HCT116 (cell line): ENCODE data around the gene WBP2NL. TPM values are rescaled to one million over a fixed set of nuclear protein-coding genes. Genes with fewer than 3 reads are reported as not detected.

Experiments
- ATAC-seq: fragments of 200-7000 bp; cut with Tn5 transposase; 2 replicates; pipeline ENCODE4 v1.9.1; 2020; ENCODE audit warnings: mild to moderate bottlenecking, moderate library complexity
- BruUV-seq: library from RNA; stranded (reverse); fragments of 400-500 nt; replicated peaks from 2 replicates; lab custom pipeline; 2021; lab: Mats Ljungman, UMichigan
- CTCF ChIA-PET: fragments of 300-600 bp; sonication (Branson Sonifier 250); formaldehyde crosslinking; loops from one replicate; lab custom pipeline; 2021; ENCODE audit warnings: antibody characterized with exemption; lab: Charles Lee
- POLR2A ChIA-PET: fragments of 300-600, 350-600 bp; sonication (Branson Sonifier 250); formaldehyde crosslinking; loops from one replicate; lab custom pipeline; 2021; ENCODE audit warnings: antibody characterized with exemption; lab: Charles Lee
- RAD21 ChIA-PET, 2 experiments: fragments of 300-600 bp; sonication (Branson Sonifier 250); formaldehyde crosslinking; loops; one replicate each; lab custom pipeline; 2023; ENCODE audit warnings: low total read pairs in 2 of 2; ENCODE audit not compliant: uncharacterized antibody in 2 of 2, unreplicated experiment in 2 of 2, low non-redundant PET in 1 of 2; lab: Charles Lee
- DNase-seq: peaks from one replicate; pipeline ENCODE4 v3.0.0-alpha.2; 2010; ENCODE audit warnings: low read depth, low spot score
- H2AFZ ChIP-seq: fragments of 200-600 bp; shearing (Covaris generic), sonication (generic); 2 replicates; pipeline ENCODE4 v1.6.1; 2017; ENCODE audit warnings: low read depth, mixed run types, mixed read lengths, antibody characterized with exemption, low read length; ENCODE audit not compliant: poor library complexity, severe bottlenecking
- H3K27ac ChIP-seq: 2 replicates; pipeline ENCODE4 v1.5.1; 2012; ENCODE audit warnings: low read depth, low read length
- H3K27me3 ChIP-seq: fragments of 200-600 bp; sonication (generic); 2 replicates; pipeline ENCODE4 v1.6.1; 2016; ENCODE audit warnings: mixed run types, low read length, mixed read lengths; ENCODE audit not compliant: insufficient read depth
- H3K36me3 ChIP-seq, 2 experiments: fragments of 200-500 bp in 1 of 2; fragments of 200-600 bp in 1 of 2; sonication (Bioruptor generic) in 1 of 2; sonication (generic) in 1 of 2; 2 replicates each; pipeline versions ENCODE4 v1.5.1 to v1.6.1; 2014 to 2016; ENCODE audit warnings: low read length in 2 of 2, inconsistent platforms in 1 of 2, mixed read lengths in 1 of 2, mixed run types in 1 of 2; ENCODE audit not compliant: insufficient read depth in 2 of 2, control insufficient read depth in 1 of 2
- H3K4me1 ChIP-seq, 2 experiments: fragments of 200-600 bp in 1 of 2; sonication (generic) in 1 of 2; 2 replicates each; pipeline versions ENCODE4 v1.5.1 to v1.6.1; 2012 to 2017; ENCODE audit warnings: low read length in 2 of 2, inconsistent platforms in 1 of 2, mild to moderate bottlenecking in 1 of 2, mixed read lengths in 1 of 2, mixed run types in 1 of 2, moderate library complexity in 1 of 2; ENCODE audit not compliant: insufficient read depth in 2 of 2, control insufficient read depth in 1 of 2
- H3K4me2 ChIP-seq: fragments of 200-600 bp; sonication (generic); 2 replicates; pipeline ENCODE4 v1.6.1; 2017; ENCODE audit warnings: mixed run types, low read length, mixed read lengths
- H3K4me3 ChIP-seq, 2 experiments: fragments of 200-600 bp in 1 of 2; sonication (generic) in 1 of 2; replicated peaks in 1 of 2; 2 replicates each; pipeline ENCODE4 v1.5.1; 2011 to 2016; ENCODE audit warnings: low read length in 2 of 2, control low read depth in 1 of 2, low read depth in 1 of 2, mild to moderate bottlenecking in 1 of 2, mixed read lengths in 1 of 2, mixed run types in 1 of 2
- H3K79me2 ChIP-seq: fragments of 200-600 bp; sonication (generic); 2 replicates; pipeline ENCODE4 v1.6.1; 2017; ENCODE audit warnings: mild to moderate bottlenecking, mixed run types, low read length, moderate library complexity, mixed read lengths; ENCODE audit not compliant: insufficient read depth
- H3K9ac ChIP-seq: fragments of 200-600 bp; sonication (generic); 2 replicates; pipeline ENCODE4 v1.6.1; 2016; ENCODE audit warnings: low read length, mixed read lengths
- H3K9me2 ChIP-seq: fragments of 200-600 bp; sonication (generic), shearing (Covaris generic); 2 replicates; pipeline ENCODE4 v1.6.1; 2017; ENCODE audit warnings: mixed run types, mild to moderate bottlenecking, moderate library complexity; ENCODE audit not compliant: insufficient read depth
- H3K9me3 ChIP-seq, 2 experiments: fragments of 200-500 bp in 1 of 2; fragments of 200-600 bp in 1 of 2; sonication (Bioruptor generic) in 1 of 2; sonication (generic) in 1 of 2; 2 replicates each; pipeline ENCODE4 v1.6.1; 2014 to 2017; ENCODE audit warnings: low read length in 2 of 2, mixed read lengths in 2 of 2, inconsistent platforms in 1 of 2, low read depth in 1 of 2, mild to moderate bottlenecking in 1 of 2, mixed run types in 1 of 2, moderate library complexity in 1 of 2; ENCODE audit not compliant: control insufficient read depth in 1 of 2, insufficient read depth in 1 of 2
- H4K20me1 ChIP-seq: fragments of 200-600 bp; sonication (generic), shearing (Covaris generic); 2 replicates; pipeline ENCODE4 v1.6.1; 2017; ENCODE audit warnings: mixed run types, mild to moderate bottlenecking, moderate library complexity; ENCODE audit not compliant: insufficient read depth
- CEBPB ChIP-seq: IDR thresholded peaks from 2 replicates; pipeline ENCODE4 v1.6.1; 2012; ENCODE audit warnings: low read depth
- EZH2 ChIP-seq: fragments of 200-600 bp; sonication (generic); IDR thresholded peaks from 2 replicates; pipeline ENCODE4 v1.6.1; 2017; ENCODE audit warnings: antibody characterized with exemption, mixed run types
- EZH2phosphoT487 ChIP-seq: fragments of 200-600 bp; IDR thresholded peaks from 2 replicates; pipeline ENCODE4 v1.6.1; 2018; ENCODE audit warnings: antibody characterized with exemption, borderline replicate concordance
- POLR2A ChIP-seq: IDR thresholded peaks from 2 replicates; pipeline ENCODE4 v1.7.0; 2011; ENCODE audit warnings: borderline replicate concordance; ENCODE audit not compliant: insufficient read depth, insufficient read length; ENCODE audit errors: extremely low read depth
- SIN3A ChIP-seq: IDR thresholded peaks from 2 replicates; pipeline ENCODE4 v1.6.1; 2012; ENCODE audit warnings: low read depth
- YY1 ChIP-seq: IDR thresholded peaks from 2 replicates; pipeline ENCODE4 v1.6.1; 2011; ENCODE audit warnings: low read length, low read depth, moderate library complexity, mild to moderate bottlenecking; ENCODE audit not compliant: insufficient replicate concordance; ENCODE audit errors: extremely low read depth
- ZFX ChIP-seq: fragments of 450-650 bp; IDR thresholded peaks from 2 replicates; pipeline ENCODE4 v1.6.1; 2017
- intact Hi-C: fragments of 100-400 bp; cut with micrococcal nuclease; formaldehyde crosslinking; loops from 2 replicates; pipeline ENCODE4 v1.10.0; 2022
- total RNA-seq: library from RNA; stranded (reverse); gene quantifications from one replicate; pipeline ENCODE4 v1.2.1, GENCODE V29; 2021; ENCODE audit not compliant: unreplicated experiment

The WBP2NL gene
- total RNA-seq, 1 experiment from 2014 or later, result not detected

DNA sequence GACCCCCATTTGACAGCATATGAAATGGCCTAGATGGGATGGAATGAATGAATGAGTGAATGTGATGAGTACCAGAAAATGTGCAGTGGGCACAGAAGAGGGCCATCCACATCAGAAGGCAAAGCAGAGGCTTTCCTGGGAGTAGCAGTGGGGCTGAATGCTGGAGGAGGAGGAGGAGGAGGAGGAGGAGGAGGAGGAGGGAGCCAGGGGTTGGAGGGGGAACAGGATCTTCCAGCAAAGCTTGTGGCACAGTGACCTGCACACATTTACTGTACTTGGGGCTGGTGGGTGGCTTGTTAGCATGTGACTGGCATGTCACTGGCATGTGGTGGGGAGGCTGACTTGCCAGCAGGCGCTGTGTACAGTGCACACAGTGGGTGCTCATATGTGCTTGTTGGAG is 19.9 kb upstream of the WBP2NL start:
- Histone ChIP-seq H3K27ac (no peak overlapping the region), H3K79me2 (no peaks in the 10 kb centered on the region), H3K4me1 (peaks cover 8 to 12% of the 10 kb centered on the region in 2 experiments; a peak in 2 of 4 replicates), H2AFZ (no peak overlapping the region), H3K4me2 (no peak overlapping the region), H3K9me3 (no peaks in the 10 kb centered on the region), H3K4me3 (no peak overlapping the region), H3K36me3 (no peaks in the 10 kb centered on the region), H3K27me3 (peaks cover 15% of the 10 kb centered on the region), H3K9ac (no peak overlapping the region), H4K20me1 (no peaks in the 10 kb centered on the region), H3K9me2 (no peaks in the 10 kb centered on the region)
- no peak for TF ChIP-seq EZH2phosphoT487
- TF ChIP-seq SIN3A, result no peak
- TF ChIP-seq CEBPB, result no peak
- no peak for TF ChIP-seq POLR2A
- no peak for TF ChIP-seq ZFX
- TF ChIP-seq YY1, result no peak
- intact Hi-C loops, result no loop called here
- ChIA-PET CTCF (no interaction called here), POLR2A (no interaction called here), RAD21 (no interaction called here)
- no peak for ATAC-seq
- no TSS peak for BruUV-seq
- DNase-seq, result no peak

DNA sequence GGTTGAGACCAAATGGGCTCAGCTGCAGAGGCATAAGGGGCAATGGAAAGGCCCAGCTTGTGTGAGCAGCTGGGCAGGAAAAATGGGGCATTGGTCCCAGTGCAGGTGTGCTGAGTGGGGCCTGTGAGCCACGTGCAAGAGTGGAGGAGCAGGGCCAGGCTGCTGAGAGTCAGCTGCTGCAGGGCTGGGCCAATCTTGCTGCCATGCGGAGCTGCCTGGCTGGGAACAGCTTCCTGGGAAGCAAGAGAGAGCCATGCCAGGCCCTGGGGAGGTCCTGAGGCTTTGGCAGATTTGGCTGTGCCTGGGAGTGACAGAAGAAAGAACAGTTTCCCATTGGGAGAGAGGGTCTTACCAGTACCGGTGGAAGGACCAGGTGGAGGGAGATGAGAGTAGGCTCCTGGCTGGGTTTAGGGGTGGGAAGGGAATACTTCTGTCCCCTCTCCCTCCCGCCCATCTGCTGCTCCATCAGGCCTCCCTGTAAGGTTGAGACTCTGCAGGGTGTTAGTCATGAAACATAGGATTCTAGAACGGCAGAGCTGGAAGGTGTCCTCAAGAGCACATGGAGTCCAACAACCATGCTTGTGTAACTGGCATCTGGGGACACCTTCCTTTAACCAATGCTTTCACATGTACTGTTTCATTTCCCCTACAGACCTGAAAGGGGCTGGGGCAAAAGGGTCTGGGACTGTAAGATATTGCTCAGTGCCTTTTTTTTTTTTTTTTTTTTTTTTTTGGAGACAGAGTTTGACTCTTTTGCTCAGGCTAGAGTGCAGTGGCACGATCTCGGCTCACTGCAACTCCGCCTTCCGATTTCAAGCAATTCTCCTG is 19.0 kb upstream of the WBP2NL start:
- no peak for DNase-seq
- no peak overlapping the region for H3K4me3 ChIP-seq
- ATAC-seq, result no peak
- no peaks in the 10 kb centered on the region for H3K79me2 ChIP-seq
- intact Hi-C loops, result no loop called here
- H4K20me1 ChIP-seq, result no peaks in the 10 kb centered on the region
- no peak overlapping the region for H3K9ac ChIP-seq
- H3K9me3 ChIP-seq, result no peaks in the 10 kb centered on the region
- H3K27me3 ChIP-seq, result peaks cover 15% of the 10 kb centered on the region
- no peak for TF ChIP-seq POLR2A
- no peak for TF ChIP-seq EZH2
- no peak overlapping the region for H3K27ac ChIP-seq
- CTCF ChIA-PET, result no interaction called here
- H3K4me2 ChIP-seq, result no peak overlapping the region
- H3K4me1 ChIP-seq, result peaks cover 8 to 12% of the 10 kb centered on the region in 2 experiments; a peak in 2 of 4 replicates
- POLR2A ChIA-PET, result no interaction called here
- no peaks in the 10 kb centered on the region for H3K9me2 ChIP-seq
- no peak overlapping the region for H2AFZ ChIP-seq
- H3K36me3 ChIP-seq, result no peaks in the 10 kb centered on the region
- RAD21 ChIA-PET, result no interaction called here
- no TSS peak for BruUV-seq
